ENCODE results near the gene SCAF4. TPM values are rescaled to one million over a fixed set of nuclear protein-coding genes. Genes with fewer than 3 reads are reported as not detected.
"Not testable (repeated sequence)": the region's sequence is repeated elsewhere in the genome, so short reads cannot be mapped to it uniquely, and the experiment has no call there.

Gene SCAF4
- total and polyA plus RNA-seq, 12 donors, result 5.6 to 22.3 (median 20.3) TPM

GRCh38 chr21:31750843-31751242, 18.9 kb upstream of the SCAF4 start:
- Histone ChIP-seq H3K27me3 (no peaks in the 10 kb centered on the region), H3K9me3 (peaks cover 0 to 10% (median 0%) of the 10 kb centered on the region in 11 donors), H3K4me3 (no peak overlapping the region), H3K36me3 (no peaks in the 10 kb centered on the region), H3K27ac (no peak overlapping the region), H3K4me1 (no peaks in the 10 kb centered on the region)
- intact Hi-C loops (cut with DNase I), result loop anchor here in 1 of 10 donors (5.0 kb wide), 1 partner anchor 1599 kb away; no protein-coding TSS in a partner anchor
- no peak for TF ChIP-seq CTCF (IDR thresholded peaks at IDR 0.05)
- ATAC-seq (no peak), DNase-seq (no peak)

GRCh38 chr21:31744182-31744800, 12.4 kb upstream of the SCAF4 start:
- Histone ChIP-seq H3K36me3 (no peaks in the 10 kb centered on the region), H3K4me1 (no peaks in the 10 kb centered on the region), H3K27me3 (no peaks in the 10 kb centered on the region), H3K27ac (no peak overlapping the region), H3K9me3 (peaks cover 0 to 15% (median 0%) of the 10 kb centered on the region in 11 donors), H3K4me3 (no peak overlapping the region)
- TF ChIP-seq CTCF (IDR thresholded peaks at IDR 0.05), result no peak
- intact Hi-C loops (cut with DNase I), result no loop called here
- no peak for DNase-seq
- no peak for ATAC-seq
- 89 to 91% methylated on average over 5 of the region's 5 CpGs for WGBS, 2 donors

- Histone ChIP-seq H3K4me3 (no peak overlapping the region), H3K36me3 (no peaks in the 10 kb centered on the region), H3K27me3 (no peaks in the 10 kb centered on the region), H3K4me1 (no peaks in the 10 kb centered on the region), H3K9me3 (peaks cover 0 to 15% (median 0%) of the 10 kb centered on the region in 11 donors), H3K27ac (no peak overlapping the region)
- intact Hi-C loops (cut with DNase I), result no loop called here
- ATAC-seq (no peak), DNase-seq (no peak)
- 94 to 97% methylated on average over 1 of the region's 1 CpG for WGBS, 2 donors
- no peak for TF ChIP-seq CTCF (IDR thresholded peaks at IDR 0.05)
Observed at GRCh38 chr21:31743712-31744111, 11.8 kb upstream of the SCAF4 start.

GRCh38 chr21:31741116-31741515, 9.2 kb upstream of the SCAF4 start:
- Histone ChIP-seq H3K36me3 (no peaks in the 10 kb centered on the region), H3K27me3 (no peaks in the 10 kb centered on the region), H3K27ac (no peak overlapping the region), H3K4me3 (no peak overlapping the region), H3K4me1 (no peaks in the 10 kb centered on the region), H3K9me3 (peaks cover 0 to 8% (median 0%) of the 10 kb centered on the region in 11 donors)
- DNase-seq, result no peak
- no peak for ATAC-seq
- 92 to 94% methylated on average over 5 of the region's 5 CpGs for WGBS, 2 donors
- intact Hi-C loops (cut with DNase I), result no loop called here
- TF ChIP-seq CTCF (IDR thresholded peaks at IDR 0.05), result no peak

- H3K4me3 ChIP-seq; H3K36me3 ChIP-seq; H3K27ac ChIP-seq; ATAC-seq; DNase-seq; H3K27me3 ChIP-seq; intact Hi-C loops (cut with DNase I); H3K9me3 ChIP-seq: not testable (repeated sequence)
- 85 to 87% methylated on average over 8 of the region's 8 CpGs for whole genome bisulfite sequencing, 2 donors
- peaks cover 2 to 13% (median 12%) of the 10 kb centered on the region in 9 donors for H3K4me1 ChIP-seq
Observed at GRCh38 chr21:31737586-31738397, 5.9 kb upstream of the SCAF4 start.

All from heart right ventricle (tissue), 16 donors.